SHP77 treated with DMSO at 0.1 percent for 48 hours (cell line): ENCODE results near the gene CLEC4M.
"Not testable (repeated sequence)": the region's sequence is repeated elsewhere in the genome, so short reads cannot be mapped to it uniquely, and the experiment has no call there.

Source experiments
- DNase-seq: peaks from one replicate; lab custom pipeline; 2025; lab: John Stamatoyannopoulos, UW

The CLEC4M gene

DNA sequence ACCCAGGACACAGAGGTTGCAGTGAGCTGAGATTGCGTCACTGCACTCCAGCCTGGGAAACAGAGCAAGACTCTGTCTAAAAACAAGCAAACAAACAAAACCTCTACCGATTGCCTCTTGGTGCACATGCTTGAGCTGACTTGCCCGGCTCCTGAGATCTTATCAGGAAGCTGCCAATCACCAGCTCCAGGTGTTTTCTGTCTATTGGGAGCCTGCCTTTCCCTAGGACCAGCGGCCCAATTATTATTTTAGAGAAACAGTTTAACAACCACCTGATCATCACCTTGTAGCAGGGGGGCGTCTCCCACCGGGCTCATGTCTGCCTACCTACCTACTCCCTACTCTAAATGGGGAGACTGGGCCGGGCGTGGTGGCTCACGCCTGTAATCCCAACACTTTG, 10.8 kb downstream of the CLEC4M start:
- DNase-seq: no peak

DNA sequence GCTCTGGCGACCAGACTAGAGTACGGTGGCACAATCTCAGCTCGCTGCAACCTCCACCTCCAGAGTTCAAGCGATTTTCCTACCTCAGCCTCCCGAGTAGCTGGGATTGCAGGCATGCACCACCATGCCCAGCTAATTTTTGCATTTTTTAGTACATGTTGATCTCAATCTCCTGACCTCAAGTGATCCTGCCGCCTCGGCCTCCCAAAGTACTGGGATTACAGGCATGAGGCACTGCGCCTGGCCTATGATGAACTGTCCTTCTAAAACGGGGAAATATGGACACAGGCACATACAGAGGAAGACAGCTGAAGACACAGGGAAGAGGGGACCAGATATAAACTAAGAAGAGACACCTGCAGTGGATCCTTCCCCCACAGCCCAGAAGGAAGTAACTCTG, 12.7 kb downstream of the CLEC4M start:
- no peak for DNase-seq

DNA sequence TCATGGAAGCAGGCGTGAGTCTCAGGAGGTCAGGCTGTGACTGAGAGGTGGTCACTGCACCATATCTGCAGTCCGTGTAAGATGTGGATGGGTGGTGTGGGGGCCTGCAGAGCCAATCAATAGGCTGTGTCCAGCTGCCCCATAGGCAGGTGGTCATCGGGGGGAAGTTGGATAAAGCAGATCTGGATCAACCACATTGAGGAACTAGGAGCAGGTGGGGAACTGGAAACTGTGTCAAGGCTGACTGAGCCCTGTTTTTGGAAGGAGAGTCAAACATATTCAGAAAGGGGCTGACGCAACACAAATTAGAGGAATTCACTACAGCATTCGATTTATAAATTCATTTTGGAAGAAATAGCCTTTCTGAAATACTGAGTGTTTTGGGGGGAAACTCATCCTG, 15.0 kb downstream of the CLEC4M start:
- no peak for DNase-seq

DNA sequence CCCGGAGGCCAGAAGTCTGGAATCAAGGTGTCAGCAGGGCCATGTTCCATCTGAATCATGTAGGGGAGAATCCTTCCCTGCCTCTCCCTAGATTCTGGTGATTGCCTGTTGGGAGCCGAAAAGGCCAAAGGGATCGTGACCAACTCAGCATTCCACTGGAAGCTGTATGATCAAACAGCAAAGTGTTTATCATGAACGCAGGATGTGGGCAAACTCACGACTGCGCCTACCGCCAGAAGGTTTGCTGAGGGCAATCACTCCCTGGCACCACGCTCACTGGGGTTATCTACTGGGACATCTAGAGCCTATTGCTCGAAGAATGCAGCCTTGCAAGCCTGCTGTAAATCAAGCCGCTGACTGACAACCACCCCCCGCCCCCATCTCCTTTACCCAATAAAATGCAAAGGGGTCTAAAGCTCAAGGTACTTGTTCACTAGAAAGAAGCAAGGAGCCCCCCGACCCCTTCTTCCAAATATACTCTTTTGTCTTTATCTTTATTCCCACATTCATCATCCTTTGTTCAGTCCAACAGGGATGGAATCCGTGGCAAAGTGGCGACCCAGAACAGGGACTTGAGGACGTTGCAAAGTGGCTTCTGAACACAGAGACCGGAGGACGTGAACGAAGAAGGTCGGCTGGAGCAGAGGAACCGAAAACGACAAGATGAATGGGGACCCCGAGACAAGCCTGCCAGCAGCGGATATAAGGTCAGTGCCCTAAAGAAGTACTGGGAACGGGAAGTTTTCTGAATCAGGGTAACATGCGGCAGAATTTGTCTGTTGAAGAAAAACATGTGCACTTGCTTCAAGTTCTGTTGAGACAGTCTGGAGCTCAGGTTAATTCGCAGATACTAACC, 16.8 kb downstream of the CLEC4M start:
- no peak for DNase-seq

DNA sequence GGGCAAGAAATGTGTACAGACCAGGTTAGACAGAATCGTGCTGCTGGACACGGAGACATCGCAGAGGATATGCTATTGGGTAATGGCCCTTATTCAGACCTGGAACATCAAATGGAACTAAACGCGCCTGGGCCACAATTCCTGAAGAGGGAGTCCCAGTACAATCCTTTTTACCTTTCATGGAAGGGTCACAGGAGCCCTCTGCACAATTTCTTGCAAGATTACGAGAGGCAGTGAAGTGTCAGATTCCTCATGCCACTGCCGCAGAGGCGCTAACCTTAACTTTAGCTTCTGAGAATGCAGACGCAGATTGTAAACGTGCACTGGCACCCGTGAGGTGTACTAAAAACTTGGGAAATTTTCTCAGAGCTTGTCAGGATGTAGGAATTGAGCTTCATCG, 18.1 kb downstream of the CLEC4M start:
- DNase-seq: no peak

DNA sequence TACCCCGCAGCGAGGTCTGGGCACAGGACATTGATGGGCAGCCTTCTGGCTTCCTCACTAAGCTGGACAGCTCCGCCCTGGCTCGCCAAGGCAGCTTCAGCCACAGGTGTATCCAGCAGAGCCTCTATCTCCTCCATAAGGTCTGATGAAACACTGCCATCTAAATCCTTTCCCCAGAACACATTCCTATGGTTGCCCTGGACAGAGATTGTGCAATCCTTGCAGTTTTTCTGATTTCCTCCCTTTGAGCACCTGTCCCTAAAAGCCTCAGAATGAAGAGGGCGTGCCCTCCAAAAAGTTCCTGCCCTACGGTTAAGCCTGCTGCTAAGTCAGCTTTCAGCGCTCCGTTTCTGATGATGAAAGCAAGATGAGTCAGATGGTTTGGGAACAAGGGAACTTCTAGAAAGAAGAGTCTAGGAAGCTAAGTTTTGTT, 21.0 kb downstream of the CLEC4M start:
- no peak for DNase-seq

DNA sequence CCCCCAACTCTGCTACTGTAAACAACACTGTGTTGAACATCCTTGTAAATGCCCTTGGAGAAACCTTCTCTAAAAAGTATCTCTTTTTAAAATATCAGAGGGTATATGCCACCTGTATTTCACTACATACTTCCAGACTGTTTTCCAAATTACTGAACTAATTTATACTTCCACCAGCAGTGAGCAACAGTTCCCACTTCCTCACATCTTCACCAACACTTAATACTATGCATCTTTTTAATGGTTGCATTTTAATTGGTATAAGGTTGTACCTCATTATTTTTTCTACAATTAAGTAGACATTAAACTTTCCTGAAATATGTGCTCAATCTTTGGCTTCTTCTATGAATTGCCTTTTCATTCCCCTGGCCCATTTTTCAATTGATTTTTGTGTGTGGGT, 21.8 kb downstream of the CLEC4M start:
- no peak for DNase-seq

DNA sequence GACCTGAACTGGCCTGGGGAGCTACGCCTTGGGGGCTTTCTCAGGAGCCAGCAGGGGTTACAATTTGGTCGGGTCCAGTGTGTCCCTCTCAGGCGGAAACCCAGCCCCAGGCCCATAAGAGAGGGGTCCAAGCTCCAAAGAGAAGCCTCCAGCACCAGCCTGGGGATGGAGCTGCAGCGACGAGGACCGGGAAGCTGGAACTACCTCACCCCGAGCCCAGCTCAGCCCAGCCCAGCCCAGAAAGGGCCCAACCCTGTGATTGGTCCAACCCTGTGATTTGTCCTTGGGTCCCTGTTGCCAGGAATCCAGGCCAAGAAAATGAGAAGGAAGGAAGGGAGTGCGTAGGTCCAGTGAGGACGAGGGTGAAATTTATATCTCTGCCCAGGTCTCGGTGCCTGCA, 24.1 kb downstream of the CLEC4M start:
- DNase-seq: no peak

DNA sequence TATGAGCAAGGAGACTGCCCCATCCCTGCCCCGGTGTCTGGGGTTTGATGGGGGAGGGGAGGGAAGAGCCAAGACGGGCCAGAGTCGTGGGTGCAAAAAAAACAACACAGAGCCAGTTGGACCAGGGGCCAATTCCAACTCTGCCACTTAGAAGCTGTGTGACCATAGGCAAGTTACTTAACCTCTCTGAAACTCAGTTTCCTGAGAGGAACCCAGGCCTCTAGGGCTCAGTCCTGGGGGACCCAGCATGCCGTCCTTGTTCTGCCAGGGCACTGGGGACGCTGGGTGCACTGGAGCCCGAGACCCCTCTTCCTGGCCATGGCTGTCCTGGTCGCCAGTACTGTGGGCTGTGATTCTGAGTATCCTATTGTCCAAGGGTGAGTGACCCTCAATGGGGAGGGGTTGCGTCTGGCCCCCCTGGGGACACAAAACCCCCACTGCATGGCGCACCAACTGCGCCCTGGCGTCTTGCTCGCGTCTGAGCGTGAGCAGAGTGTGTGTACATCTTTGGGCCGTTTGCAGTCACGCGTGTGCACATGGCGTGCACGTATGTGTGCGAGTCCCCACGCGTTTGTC, 24.6 kb downstream of the CLEC4M start:
- DNase-seq: no peak

DNA sequence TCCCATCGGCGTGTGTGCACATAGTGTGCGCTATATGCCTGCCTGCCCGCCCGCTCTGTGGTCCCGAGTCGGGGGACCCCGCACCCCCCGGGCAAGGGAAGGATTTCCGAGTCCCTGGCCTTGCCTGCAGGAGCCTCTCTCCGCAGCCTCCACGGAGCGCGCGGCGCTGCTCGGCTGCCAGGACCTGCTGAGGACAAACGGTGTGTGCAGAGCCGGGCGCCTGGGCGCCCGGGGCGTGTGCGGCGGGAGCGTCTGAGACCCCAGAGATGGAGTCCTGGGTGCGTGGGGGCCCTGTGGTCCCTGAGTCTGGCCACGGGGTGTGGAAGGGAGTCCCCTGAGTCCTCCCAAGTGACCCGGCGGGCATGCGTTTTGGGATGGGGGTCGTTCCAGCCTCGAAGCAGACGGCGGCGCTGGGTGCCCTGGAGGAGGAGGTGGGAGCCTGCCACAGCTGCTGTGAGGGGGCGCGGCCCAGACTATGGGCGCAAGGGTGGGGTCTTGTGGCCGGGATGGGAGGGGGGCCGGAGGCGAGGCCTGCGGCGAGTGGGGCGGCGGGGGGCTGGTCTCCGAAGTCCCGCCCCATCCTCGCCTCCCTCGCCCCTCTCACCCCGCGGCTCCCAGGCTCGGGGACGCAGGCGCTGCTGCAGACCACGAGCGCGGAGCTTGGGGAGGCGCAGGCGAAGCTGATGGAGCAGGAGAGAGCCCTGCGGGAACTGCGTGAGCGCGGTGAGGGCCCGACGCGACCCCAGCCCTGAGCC, 25.3 kb downstream of the CLEC4M start:
- no peak for DNase-seq

DNA sequence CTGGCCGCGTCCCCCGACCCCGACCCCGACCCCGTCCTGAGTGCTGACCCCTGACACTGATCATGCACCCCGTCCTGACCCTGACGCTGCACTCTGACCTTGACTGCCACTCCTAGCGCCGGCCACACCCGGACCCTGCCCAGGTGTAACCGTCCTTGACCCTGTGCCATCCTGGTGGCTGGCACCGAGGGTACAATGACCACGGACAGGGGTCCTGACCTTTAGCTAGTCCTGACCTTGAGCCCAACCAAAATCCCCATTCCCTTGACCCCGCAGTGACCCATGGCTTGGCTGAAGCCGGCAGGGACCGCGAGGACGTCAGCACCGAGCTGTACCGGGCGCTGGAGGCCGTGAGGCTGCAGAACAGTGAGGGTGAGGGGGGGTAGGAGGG, 25.9 kb downstream of the CLEC4M start:
- no peak for DNase-seq

DNA sequence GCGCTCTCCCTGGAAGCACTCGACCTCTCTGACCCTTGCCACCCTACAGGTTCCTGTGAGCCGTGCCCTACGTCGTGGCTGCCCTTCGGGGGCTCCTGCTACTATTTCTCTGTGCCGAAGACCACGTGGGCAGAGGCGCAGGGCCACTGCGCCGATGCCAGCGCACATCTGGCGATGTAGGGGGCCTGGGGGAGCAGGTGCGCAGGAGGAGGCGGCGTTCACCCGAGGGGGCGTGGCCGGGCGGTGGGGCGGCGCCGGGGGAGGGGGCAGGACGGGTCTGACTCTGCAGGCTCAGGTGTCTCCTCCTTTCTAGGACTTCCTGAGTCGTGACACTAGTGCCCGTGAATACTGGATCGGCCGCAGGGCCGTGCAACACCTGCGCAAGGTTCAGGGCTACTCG, 26.4 kb downstream of the CLEC4M start:
- no peak for DNase-seq

DNA sequence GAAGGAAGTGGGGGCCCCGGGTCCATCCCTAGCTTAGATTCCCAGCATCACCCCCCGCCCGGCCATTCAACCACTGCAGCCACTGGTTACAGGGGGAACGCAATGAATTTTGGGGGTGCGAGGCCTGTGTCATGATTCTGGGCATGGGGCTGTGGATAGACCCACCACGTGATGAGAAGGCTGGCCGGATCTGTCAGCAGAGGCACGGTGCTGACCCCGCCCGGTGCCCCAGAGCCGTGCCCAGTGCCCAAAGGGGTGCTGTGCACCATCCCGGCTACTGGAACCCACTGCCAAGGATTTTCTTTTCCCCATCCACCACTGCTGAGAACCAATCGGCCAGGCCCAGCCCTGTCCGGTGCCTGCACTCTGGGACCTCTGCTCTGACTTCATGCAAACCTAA, 27.4 kb downstream of the CLEC4M start:
- no peak for DNase-seq

DNA sequence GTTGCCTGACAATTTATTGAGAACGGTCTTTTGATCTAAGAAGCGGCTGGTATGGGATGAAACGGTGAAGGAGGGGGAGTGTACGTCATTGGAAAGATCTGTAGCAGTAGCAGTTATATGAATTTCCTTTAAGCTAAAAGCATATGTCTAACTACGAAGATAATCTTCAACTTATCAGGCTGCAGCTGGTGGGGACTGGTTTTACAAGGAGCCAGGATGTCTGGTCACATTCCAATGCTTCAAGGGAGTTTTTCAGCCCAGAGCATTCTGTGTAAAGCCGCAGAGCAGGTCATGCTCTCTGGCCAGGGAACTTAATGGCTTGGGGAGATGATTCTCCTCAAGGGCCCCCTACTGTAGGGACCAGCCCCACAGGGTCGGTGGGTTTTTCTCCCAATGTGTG, 29.2 kb downstream of the CLEC4M start:
- DNase-seq: no peak

DNA sequence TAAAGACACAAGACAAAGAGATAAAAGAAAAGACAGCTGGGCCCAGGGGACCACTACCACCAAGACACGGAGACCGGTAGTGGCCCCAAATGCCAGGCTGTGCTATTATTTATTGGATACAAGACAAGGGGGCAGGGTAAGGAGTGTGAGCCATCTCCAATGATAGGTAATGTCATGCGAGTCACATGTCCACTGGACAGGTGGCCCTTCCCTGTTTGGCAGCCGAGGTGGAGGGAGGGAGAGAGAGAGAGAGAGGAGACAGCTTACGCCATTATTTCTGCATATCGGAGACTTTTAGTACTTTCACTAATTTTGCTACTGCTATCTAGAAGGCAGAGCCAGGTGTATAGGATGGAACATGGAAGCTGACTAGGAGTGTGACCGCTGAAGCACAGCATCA, 29.7 kb downstream of the CLEC4M start:
- not testable (repeated sequence) for DNase-seq

DNA sequence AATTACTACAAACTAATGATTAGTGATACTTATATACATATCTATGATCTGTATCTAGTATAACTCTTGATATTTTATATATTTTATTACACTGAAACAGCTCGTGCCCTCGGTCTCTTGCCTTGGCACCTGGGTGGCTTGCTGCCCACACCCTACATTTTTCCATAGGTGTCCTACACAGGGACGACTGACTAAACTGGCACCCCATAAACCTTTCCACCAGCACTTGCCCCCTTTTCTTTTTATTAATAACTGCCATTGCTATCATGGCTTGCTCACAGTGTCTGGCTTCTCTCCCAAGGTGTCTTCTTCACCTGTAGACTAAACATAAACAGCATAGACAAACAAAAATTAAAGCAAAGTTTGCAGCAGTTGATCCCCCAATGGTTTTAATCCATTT, 30.4 kb downstream of the CLEC4M start:
- no peak for DNase-seq

DNA sequence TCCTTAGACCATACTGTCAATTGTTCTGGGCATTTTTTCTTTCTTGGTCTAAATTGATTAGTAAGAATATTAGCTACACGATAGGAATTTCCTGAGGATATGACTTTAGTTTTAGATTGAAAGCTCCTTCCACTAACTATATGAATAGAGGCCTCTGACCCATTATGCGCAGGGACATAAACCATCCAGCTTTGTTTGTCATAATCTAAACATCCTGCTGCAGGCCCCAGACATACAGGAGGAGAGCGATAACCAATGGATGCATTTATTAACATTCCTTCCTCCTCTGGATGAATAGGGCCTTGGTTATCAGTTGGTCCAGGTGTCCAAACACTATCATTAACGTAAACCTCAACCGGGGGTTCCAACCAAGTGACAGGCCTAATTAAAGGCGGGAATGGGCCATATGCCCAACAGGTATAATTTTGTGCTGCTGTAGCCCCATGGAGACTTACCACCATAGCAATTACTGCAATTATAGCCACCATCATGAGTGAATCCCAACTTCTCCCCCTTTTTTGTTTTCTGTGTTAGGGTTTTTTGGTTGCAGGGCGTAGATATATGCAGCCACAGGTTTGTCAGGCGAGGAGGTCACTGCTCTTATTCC, 32.6 kb downstream of the CLEC4M start:
- no peak for DNase-seq

DNA sequence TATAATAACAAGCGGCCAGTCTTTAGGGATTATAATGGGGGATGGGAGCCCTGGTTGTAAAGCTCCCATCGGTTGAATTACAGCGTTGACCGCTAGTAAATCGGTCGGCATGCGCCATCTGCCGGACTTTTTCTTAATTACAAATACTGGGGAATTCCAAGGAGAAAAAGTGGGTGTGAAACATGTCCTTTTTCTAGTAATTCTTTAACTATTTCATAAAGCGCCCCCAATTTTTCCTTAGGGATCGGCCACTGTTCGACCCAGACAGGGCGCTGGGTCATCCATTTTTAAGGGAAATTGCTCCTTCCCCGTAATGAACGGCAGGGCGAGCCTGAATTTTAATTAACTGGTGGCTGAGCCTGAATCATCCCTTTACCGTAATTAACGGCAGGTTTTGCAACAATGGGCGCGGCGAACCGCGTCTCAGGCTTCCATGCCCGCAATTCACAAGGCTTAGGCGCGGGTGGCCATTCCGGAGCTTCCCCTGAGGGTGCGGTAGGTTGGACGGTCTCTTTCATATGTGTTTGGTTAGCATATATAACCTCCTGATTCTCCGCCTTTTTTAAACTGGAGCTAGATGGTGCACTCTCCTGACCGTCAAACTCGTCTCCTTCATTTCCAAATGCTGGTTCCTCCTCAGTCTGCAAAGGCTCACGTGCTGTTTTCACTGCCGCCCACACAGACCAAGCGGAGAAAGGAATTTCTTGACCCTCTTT, 36.8 kb downstream of the CLEC4M start:
- DNase-seq: peak; percentile 67

DNA sequence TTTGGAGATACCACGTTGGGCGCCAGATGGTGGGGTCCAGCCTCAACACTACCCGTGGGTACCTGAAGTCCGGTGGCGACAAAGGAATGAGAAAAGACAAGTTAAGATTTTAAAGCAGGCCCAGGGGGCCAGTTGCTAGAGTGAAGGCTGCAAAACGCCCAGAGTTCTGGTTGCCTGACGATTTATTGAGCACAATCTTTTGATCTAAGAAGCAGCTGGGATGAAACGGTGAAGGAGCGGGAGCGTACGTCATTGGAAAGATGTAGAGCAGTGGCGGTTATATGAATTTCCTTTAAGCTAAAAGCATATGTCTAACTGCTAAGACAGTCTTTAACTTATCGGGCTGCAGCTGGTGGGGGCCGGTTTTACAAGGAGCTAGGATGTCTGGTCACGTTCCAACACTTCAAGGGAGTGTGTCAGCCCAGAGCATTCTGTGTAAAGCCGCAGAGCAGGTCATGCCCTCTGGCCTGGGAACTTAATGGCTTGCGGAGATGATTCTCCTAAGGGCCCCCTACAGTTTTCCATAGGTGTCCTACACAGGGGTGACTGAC, 38.1 kb downstream of the CLEC4M start:
- no peak for DNase-seq

DNA sequence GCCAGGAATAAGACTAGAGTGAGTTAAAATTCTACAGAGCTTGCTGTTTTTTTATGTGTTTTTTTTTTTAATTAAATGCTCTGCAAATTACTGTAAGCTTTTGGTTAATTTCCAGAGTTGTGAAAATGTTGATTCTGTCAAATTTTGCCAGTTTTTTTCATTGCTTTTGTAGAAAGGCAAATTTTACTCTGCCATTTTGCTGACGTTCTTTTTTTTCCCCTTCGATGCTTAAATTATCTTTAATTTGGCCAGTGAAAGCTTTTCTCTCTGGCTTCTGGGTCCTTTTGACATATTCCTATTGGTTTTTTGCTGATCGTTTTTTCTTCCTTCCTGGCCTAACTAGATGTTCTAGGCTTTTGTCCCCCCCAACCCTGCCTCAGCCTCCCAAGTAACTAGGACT, 43.2 kb downstream of the CLEC4M start:
- DNase-seq: no peak

DNA sequence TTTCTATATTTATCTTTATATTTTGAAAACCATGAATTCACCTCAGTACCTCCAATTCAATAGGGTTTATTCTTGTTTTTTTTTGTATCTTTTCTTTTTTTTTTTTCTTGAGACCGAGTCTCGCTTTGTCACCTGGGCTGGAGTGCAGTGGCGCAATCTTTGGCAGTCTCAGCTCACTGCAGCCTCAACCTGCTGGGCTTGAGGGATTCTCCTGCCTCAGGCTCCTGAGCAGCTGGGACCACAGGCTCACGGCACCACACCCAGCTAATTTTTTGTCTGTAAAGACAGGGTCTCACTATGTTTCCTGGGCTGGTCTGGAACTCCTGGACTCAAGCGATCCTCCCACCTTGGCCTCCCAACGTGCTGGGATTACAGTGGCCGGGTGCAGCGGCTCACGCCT, 43.8 kb downstream of the CLEC4M start:
- no peak for DNase-seq

DNA sequence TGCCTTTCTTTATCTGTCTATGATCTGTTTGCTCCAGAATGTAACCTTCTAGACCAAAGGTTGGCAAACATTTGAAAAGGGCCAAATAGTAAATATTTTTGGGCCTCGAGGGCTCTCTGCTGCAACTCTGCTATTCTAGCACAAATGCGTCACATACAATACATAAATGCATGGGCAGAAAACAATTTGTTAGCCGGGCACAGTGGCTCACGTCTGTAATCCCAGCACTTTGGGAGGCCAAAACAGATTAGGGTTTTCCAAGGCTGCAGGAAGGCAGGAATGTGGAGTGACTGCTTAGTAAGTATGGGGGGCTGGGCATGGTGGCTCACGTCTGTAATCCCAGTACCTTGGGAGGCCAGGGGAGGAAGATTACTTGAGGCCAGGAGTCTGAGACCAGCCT, 45.1 kb downstream of the CLEC4M start:
- DNase-seq: no peak
